DOHH2 (cell line): ENCODE results near the gene TCEA2.

ENCODE experiments used
- EZH2phosphoT487 ChIP-seq: fragments of 200-600 bp; sonication (generic); IDR thresholded peaks from 2 replicates; pipeline ENCODE4 v1.6.1; 2017; ENCODE audit warnings: borderline replicate concordance, mild to moderate bottlenecking, antibody characterized with exemption, low read length, moderate library complexity, mixed read lengths
- TF ChIP-seq, protein P1 (sequence below): fragments of 200-600 bp; sonication (generic); IDR thresholded peaks from one replicate; pipeline ENCODE4 v1.5.1; 2014; ENCODE audit warnings: antibody characterized with exemption, mild to moderate bottlenecking, low read depth, low read length; ENCODE audit not compliant: poor library complexity, severe bottlenecking

DNA sequence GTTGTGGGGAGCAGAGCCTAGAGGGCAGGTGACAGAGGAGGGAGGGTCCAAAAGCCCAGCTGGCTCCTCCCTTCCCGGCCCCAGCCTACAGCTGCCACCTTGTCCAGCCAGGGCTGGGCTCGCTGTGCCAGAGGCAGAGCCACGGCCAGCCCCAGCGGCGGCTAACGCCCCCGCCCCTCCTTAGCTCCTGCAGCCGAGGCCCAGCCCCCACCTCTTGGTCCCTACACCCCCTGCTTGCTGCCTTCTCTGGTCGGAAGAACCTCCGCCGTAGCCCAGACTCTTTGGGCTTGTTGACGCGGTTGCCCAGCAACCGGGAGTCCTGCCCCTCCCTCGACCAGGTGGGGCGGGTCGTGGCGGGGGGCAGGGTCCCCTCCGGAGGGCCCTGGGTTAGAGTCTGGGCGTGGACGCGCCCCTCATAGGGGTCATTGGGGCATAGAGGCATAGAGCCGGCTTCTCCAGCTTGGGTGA lies 21.7 kb downstream of the TCEA2 start:
- TF ChIP-seq, protein P1, sequence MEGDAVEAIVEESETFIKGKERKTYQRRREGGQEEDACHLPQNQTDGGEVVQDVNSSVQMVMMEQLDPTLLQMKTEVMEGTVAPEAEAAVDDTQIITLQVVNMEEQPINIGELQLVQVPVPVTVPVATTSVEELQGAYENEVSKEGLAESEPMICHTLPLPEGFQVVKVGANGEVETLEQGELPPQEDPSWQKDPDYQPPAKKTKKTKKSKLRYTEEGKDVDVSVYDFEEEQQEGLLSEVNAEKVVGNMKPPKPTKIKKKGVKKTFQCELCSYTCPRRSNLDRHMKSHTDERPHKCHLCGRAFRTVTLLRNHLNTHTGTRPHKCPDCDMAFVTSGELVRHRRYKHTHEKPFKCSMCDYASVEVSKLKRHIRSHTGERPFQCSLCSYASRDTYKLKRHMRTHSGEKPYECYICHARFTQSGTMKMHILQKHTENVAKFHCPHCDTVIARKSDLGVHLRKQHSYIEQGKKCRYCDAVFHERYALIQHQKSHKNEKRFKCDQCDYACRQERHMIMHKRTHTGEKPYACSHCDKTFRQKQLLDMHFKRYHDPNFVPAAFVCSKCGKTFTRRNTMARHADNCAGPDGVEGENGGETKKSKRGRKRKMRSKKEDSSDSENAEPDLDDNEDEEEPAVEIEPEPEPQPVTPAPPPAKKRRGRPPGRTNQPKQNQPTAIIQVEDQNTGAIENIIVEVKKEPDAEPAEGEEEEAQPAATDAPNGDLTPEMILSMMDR = no peak
- no peak for TF ChIP-seq EZH2phosphoT487
